IPS-15b (cell line): ENCODE data around the gene DNAH14.

ENCODE experiments used
- H3K27me3 ChIP-seq: one replicate; pipeline ENCODE4 v1.6.1; 2013; ENCODE audit warnings: low read length; ENCODE audit not compliant: control insufficient read depth, insufficient read depth
- H3K36me3 ChIP-seq: one replicate; pipeline ENCODE4 v1.6.1; 2013; ENCODE audit warnings: low read length; ENCODE audit not compliant: control insufficient read depth, insufficient read depth
- H3K4me1 ChIP-seq: one replicate; pipeline ENCODE4 v1.6.1; 2013; ENCODE audit warnings: mild to moderate bottlenecking, low read length; ENCODE audit not compliant: control insufficient read depth, insufficient read depth
- H3K4me3 ChIP-seq: one replicate; pipeline ENCODE4 v1.5.1; 2013; ENCODE audit warnings: low read depth, low read length
- H3K9ac ChIP-seq: one replicate; pipeline ENCODE4 v1.6.1; 2013; ENCODE audit warnings: low read depth, mild to moderate bottlenecking, low read length
- H3K9me3 ChIP-seq: one replicate; pipeline ENCODE4 v1.6.1; 2013; ENCODE audit warnings: mild to moderate bottlenecking, low read length; ENCODE audit not compliant: control insufficient read depth, insufficient read depth

Gene DNAH14

GRCh38 chr1:225413708-225414375 lies 484.4 kb downstream of the DNAH14 start:
- Histone ChIP-seq H3K9me3 (no peaks in the 10 kb centered on the region), H3K9ac (no peak overlapping the region), H3K36me3 (peaks cover under 1% of the 10 kb centered on the region), H3K27me3 (no peaks in the 10 kb centered on the region), H3K4me3 (no peak overlapping the region), H3K4me1 (peaks cover 3% of the 10 kb centered on the region)

- no peak overlapping the region for H3K4me3 ChIP-seq
- H3K27me3 ChIP-seq: no peaks in the 10 kb centered on the region
- H3K36me3 ChIP-seq: peaks cover 4% of the 10 kb centered on the region
- H3K9ac ChIP-seq: no peak overlapping the region
- no peaks in the 10 kb centered on the region for H3K4me1 ChIP-seq
- no peaks in the 10 kb centered on the region for H3K9me3 ChIP-seq
These were observed 485.8 kb downstream of the DNAH14 start for GRCh38 chr1:225415307-225415706.

GRCh38 chr1:225415967-225416745 lies 486.7 kb downstream of the DNAH14 start:
- peaks cover 4% of the 10 kb centered on the region for H3K36me3 ChIP-seq
- no peaks in the 10 kb centered on the region for H3K9me3 ChIP-seq
- no peak overlapping the region for H3K4me3 ChIP-seq
- no peaks in the 10 kb centered on the region for H3K4me1 ChIP-seq
- H3K27me3 ChIP-seq: no peaks in the 10 kb centered on the region
- no peak overlapping the region for H3K9ac ChIP-seq

GRCh38 chr1:225418059-225418458 lies 488.6 kb downstream of the DNAH14 start:
- Histone ChIP-seq H3K4me1 (no peaks in the 10 kb centered on the region), H3K9ac (no peak overlapping the region), H3K36me3 (peaks cover 4% of the 10 kb centered on the region), H3K9me3 (no peaks in the 10 kb centered on the region), H3K27me3 (no peaks in the 10 kb centered on the region), H3K4me3 (no peak overlapping the region)

DNA sequence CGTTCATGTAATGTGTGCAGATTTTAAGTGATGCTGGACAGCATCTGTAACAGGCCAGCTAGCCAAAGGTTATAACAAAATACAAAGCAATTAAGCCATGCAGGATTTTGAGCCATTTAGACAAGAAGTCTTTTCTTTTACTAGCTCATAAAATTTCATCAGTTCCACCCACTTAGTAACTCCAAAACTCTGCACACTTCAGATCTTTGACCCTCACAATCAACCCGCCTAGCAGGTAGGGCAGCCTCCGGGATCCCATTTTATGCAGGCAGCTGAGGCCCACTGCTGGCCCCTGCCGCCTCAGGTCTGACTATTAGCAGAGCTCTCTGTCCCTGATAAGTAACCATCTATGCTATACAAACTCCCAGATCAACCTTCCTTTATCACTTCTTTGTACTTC lies 489.1 kb downstream of the DNAH14 start:
- no peaks in the 10 kb centered on the region for H3K4me1 ChIP-seq
- H3K9ac ChIP-seq: no peak overlapping the region
- H3K4me3 ChIP-seq: no peak overlapping the region
- H3K36me3 ChIP-seq: peaks cover 4% of the 10 kb centered on the region
- no peaks in the 10 kb centered on the region for H3K9me3 ChIP-seq
- H3K27me3 ChIP-seq: no peaks in the 10 kb centered on the region

GRCh38 chr1:225422031-225422605 lies 492.6 kb downstream of the DNAH14 start:
- Histone ChIP-seq H3K4me1 (peaks cover 6% of the 10 kb centered on the region), H3K9me3 (no peaks in the 10 kb centered on the region), H3K9ac (no peak overlapping the region), H3K27me3 (peaks cover 15% of the 10 kb centered on the region), H3K36me3 (peaks cover 4% of the 10 kb centered on the region), H3K4me3 (no peak overlapping the region)

- H3K4me3 ChIP-seq: no peak overlapping the region
- no peak overlapping the region for H3K9ac ChIP-seq
- no peaks in the 10 kb centered on the region for H3K9me3 ChIP-seq
- H3K27me3 ChIP-seq: peaks cover 16% of the 10 kb centered on the region
- H3K4me1 ChIP-seq: peaks cover 6% of the 10 kb centered on the region
- H3K36me3 ChIP-seq: peaks cover 4% of the 10 kb centered on the region
These were observed 493.5 kb downstream of the DNAH14 start for GRCh38 chr1:225422795-225423517.

DNA sequence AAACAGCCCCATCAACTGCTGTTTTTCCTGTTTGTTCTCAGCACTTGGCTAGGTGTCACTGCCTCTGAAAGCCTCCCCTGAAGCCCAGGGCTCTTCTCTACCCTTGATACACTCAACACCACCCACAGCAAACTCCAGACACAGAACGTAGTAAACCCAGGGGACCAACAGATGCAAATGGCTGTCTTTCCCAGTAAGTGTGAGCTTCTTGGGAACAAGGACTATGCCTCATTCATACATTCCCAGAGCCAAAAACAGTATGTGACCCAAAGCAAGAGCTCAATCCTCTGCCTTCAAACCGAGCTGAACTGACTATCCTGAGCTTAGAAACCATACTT lies 494.0 kb downstream of the DNAH14 start:
- Histone ChIP-seq H3K4me1 (peaks cover 6% of the 10 kb centered on the region), H3K9me3 (no peaks in the 10 kb centered on the region), H3K4me3 (no peak overlapping the region), H3K27me3 (peaks cover 16% of the 10 kb centered on the region), H3K9ac (no peak overlapping the region), H3K36me3 (peaks cover 4% of the 10 kb centered on the region)

GRCh38 chr1:225424562-225425200 lies 495.2 kb downstream of the DNAH14 start:
- Histone ChIP-seq H3K9ac (no peak overlapping the region), H3K36me3 (no peaks in the 10 kb centered on the region), H3K4me3 (no peak overlapping the region), H3K4me1 (peaks cover 11% of the 10 kb centered on the region), H3K9me3 (no peaks in the 10 kb centered on the region), H3K27me3 (peaks cover 22% of the 10 kb centered on the region)

DNA sequence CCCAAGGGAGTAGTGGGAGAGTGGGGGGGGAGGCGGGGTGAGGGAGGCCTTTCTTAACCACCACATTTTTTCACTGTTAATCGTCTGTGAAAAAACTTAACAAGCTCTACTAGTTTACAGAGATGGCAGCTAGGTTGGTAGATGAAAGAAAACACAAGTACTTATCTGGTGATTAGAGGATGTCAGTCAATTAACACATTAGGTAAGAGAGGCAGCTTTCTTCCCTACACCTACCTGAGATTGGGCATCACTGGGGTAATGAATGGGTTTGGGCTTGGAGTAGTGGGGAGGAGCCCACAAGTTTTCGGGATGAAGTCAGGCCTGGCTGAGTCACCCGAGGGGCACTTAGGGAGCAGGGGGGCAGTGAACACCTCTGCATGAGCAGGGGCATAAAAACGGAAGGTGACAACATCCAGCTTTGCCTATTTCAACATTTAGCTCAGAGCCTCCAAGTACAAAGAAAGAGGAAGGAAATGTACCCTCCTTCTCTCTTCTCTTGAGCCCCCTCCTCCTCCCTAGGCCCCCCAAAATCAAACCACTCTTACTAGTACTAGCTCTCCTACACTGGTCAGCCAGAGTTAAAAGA lies 495.8 kb downstream of the DNAH14 start:
- Histone ChIP-seq H3K4me3 (no peak overlapping the region), H3K9me3 (no peaks in the 10 kb centered on the region), H3K36me3 (no peaks in the 10 kb centered on the region), H3K4me1 (peaks cover 11% of the 10 kb centered on the region), H3K27me3 (peaks cover 22% of the 10 kb centered on the region), H3K9ac (no peak overlapping the region)
